Measurements from ENCODE around the gene FAM227B.
"Not testable (repeated sequence)": the region's sequence is repeated elsewhere in the genome, so short reads cannot be mapped to it uniquely, and the experiment has no call there.

Gene FAM227B

GRCh38 chr15:49415149-49415548, 205.5 kb downstream of the FAM227B start:
- H3K4me3 ChIP-seq (ENCODE audit: low read depth, low read length): no peak overlapping the region
- TF ChIP-seq CTCF (IDR thresholded peaks at IDR 0.05; ENCODE audit: borderline replicate concordance, insufficient read depth, low read depth, low read length): no peak

- no peak for TF ChIP-seq CTCF (IDR thresholded peaks at IDR 0.05; ENCODE audit: borderline replicate concordance, insufficient read depth, low read depth, low read length)
- no peak overlapping the region for H3K4me3 ChIP-seq (ENCODE audit: low read depth, low read length)
Measured at GRCh38 chr15:49412797-49413196, 207.8 kb downstream of the FAM227B start.

- H3K4me3 ChIP-seq (ENCODE audit: low read depth, low read length): no peak overlapping the region
- TF ChIP-seq CTCF (IDR thresholded peaks at IDR 0.05; ENCODE audit: borderline replicate concordance, insufficient read depth, low read depth, low read length): no peak
Measured at GRCh38 chr15:49410641-49411040, 210.0 kb downstream of the FAM227B start.

DNA sequence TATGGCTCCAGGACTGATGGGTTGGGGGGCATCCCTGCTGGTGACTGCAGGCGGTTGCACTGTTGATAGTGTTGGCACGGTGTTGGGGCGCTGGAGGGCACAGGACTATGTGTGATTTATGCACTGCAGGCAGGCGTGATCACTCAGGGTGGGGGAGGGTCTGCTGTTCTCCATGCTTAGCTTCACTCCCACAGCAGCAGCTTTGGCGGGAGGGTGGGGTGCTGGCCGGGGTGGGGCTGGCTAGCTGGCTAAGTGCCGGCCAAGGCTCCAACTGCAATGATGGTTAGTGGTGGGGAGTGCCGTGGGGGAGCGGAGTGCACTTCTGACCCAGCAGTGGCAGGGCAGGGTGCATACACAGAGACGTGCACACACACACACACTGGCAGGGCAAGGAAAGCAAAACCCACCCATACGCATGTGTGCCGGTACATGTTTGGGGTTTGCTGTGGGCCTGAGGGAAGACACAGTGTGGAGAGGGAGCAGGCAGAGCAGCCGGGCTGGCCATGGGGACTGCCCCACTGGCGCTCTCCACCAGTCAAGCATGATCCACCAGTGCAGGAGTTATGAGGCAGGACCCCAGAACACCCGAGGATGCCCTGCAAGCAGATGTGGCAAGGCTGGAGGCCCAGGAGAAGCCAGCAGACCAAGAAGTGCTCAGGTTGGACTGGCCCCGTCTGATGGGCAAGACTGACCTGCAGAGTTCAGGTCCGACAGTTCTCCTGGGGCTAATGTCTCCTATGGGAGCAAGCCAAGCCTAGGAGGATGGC, 214.1 kb downstream of the FAM227B start:
- no peak for TF ChIP-seq CTCF (IDR thresholded peaks at IDR 0.05; ENCODE audit: borderline replicate concordance, insufficient read depth, low read depth, low read length)
- no peak overlapping the region for H3K4me3 ChIP-seq (ENCODE audit: low read depth, low read length)

DNA sequence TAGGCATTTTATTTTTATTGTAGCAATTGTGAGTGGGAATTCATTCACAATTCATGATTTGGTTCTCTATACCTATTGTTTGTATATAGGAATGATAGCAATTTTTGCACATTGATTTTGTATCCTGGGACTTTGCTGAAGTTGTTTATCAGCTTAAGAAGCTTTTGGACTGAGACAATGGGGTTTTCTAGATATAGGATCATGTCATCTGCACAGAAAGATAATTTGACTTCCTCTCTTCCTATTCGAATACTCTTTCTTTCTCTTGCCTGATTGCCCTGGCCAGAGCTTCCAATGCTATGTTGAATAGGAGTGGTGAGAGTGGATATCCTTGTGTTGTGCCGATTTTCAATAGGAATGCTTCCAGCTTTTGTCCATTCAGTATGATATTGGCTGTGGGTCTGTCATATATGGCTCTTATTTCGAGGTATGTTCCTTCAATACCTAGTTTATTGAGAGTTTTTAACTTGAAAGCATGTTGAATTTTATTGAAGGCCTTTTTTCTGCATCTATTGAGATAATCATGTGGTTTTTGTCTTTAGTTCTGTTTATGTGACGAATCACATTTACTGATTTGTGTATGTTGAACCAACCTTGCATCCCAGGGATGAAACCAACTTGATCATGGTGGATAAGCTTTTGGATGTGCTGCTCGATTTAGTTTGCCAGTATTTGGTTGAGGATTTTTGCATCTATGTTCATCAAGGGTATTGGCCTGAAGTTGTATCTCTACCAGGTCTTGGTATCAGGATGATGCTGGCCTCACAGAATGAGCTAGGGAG, 217.9 kb downstream of the FAM227B start:
- H3K4me3 ChIP-seq (ENCODE audit: low read depth, low read length): not testable (repeated sequence)

DNA sequence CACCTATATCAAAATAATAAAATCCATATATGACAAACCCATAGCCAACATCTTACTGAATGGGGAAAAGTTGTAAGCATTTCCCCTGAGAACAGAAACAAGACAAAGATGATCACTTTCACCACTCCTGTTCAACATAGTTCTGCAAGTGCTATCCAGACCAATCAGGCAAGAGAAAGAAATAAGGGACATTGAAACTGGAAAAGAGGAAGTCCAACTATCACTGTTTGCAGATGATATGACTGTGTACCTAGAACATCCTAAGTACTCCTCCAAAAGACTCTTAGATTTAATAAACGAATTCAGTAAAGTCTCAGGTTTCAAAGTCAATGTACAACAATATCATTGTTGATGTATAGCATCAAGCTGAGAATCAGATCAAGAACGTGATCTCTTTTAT, 233.1 kb downstream of the FAM227B start:
- no peak overlapping the region for H3K4me3 ChIP-seq (ENCODE audit: low read depth, low read length)
- no peak for TF ChIP-seq CTCF (IDR thresholded peaks at IDR 0.05; ENCODE audit: borderline replicate concordance, insufficient read depth, low read depth, low read length)

- no peak for TF ChIP-seq CTCF (IDR thresholded peaks at IDR 0.05; ENCODE audit: borderline replicate concordance, insufficient read depth, low read depth, low read length)
- no peak overlapping the region for H3K4me3 ChIP-seq (ENCODE audit: low read depth, low read length)
Measured at GRCh38 chr15:49383266-49383665, 237.4 kb downstream of the FAM227B start.
